Kidney epithelial cell (primary cell): ENCODE data around the gene CLEC3A. TPM values are rescaled to one million over a fixed set of nuclear protein-coding genes. Genes with fewer than 3 reads are reported as not detected.

Experiments used
- DNase-seq: peaks from one replicate; pipeline ENCODE4 v3.0.0-alpha.2; 2010; ENCODE audit warnings: low read depth
- H3K27me3 ChIP-seq: 2 replicates; pipeline ENCODE4 v1.6.0; 2011; ENCODE audit warnings: low read length; ENCODE audit not compliant: control insufficient read depth, insufficient read depth
- H3K36me3 ChIP-seq: 2 replicates; pipeline ENCODE4 v1.5.1; 2011; ENCODE audit warnings: low read length; ENCODE audit not compliant: control insufficient read depth, insufficient read depth
- H3K4me3 ChIP-seq: 2 replicates; pipeline ENCODE4 v1.5.1; 2011; ENCODE audit warnings: low read depth, mild to moderate bottlenecking, control low read depth, low read length
- CTCF ChIP-seq: IDR thresholded peaks from 2 replicates; pipeline ENCODE4 v1.5.1; 2011; ENCODE audit warnings: mild to moderate bottlenecking, moderate library complexity, low read length, control low read depth, inconsistent platforms; ENCODE audit not compliant: insufficient read depth, poor library complexity, severe bottlenecking
- total RNA-seq: library from RNA; depleted of rRNA; stranded (reverse); fragments of >200 nt; gene quantifications from 2 replicates; pipeline ENCODE4 v1.2.3, GENCODE V29; 2015

CLEC3A gene
- total RNA-seq: not detected in 2 replicates

GRCh38 chr16:78022347-78023060 lies at the start of gene CLEC3A:
Gene CLEC3A, plus strand, starts transcription at chr16:78022548. Its CDS starts 79 bp downstream, at chr16:78022627.
- Histone ChIP-seq H3K27me3 (no peaks in the 10 kb centered on the region), H3K4me3 (no peak within 1 kb of the TSS), H3K36me3 (no peaks in the 10 kb centered on the region)
- no peak for TF ChIP-seq CTCF
- DNase-seq: no peak

- no peak overlapping the region for H3K4me3 ChIP-seq
- TF ChIP-seq CTCF: no peak
- H3K36me3 ChIP-seq: no peaks in the 10 kb centered on the region
- H3K27me3 ChIP-seq: no peaks in the 10 kb centered on the region
- DNase-seq: no peak
Measured at GRCh38 chr16:77974883-77975282, 47.5 kb upstream of the CLEC3A start.

- no peaks in the 10 kb centered on the region for H3K36me3 ChIP-seq
- DNase-seq: no peak
- no peak overlapping the region for H3K4me3 ChIP-seq
- H3K27me3 ChIP-seq: no peaks in the 10 kb centered on the region
- no peak for TF ChIP-seq CTCF
Measured at GRCh38 chr16:77975942-77976341, 46.4 kb upstream of the CLEC3A start.

GRCh38 chr16:77977339-77977738 lies 45.0 kb upstream of the CLEC3A start:
- no peaks in the 10 kb centered on the region for H3K36me3 ChIP-seq
- no peak for DNase-seq
- no peaks in the 10 kb centered on the region for H3K27me3 ChIP-seq
- TF ChIP-seq CTCF: no peak
- no peak overlapping the region for H3K4me3 ChIP-seq

GRCh38 chr16:77985111-77985510 lies 37.2 kb upstream of the CLEC3A start:
- no peaks in the 10 kb centered on the region for H3K27me3 ChIP-seq
- DNase-seq: no peak
- H3K4me3 ChIP-seq: no peak overlapping the region
- TF ChIP-seq CTCF: no peak
- no peaks in the 10 kb centered on the region for H3K36me3 ChIP-seq
